ENCODE measurements around the gene OR7C2.

The OR7C2 gene

DNA sequence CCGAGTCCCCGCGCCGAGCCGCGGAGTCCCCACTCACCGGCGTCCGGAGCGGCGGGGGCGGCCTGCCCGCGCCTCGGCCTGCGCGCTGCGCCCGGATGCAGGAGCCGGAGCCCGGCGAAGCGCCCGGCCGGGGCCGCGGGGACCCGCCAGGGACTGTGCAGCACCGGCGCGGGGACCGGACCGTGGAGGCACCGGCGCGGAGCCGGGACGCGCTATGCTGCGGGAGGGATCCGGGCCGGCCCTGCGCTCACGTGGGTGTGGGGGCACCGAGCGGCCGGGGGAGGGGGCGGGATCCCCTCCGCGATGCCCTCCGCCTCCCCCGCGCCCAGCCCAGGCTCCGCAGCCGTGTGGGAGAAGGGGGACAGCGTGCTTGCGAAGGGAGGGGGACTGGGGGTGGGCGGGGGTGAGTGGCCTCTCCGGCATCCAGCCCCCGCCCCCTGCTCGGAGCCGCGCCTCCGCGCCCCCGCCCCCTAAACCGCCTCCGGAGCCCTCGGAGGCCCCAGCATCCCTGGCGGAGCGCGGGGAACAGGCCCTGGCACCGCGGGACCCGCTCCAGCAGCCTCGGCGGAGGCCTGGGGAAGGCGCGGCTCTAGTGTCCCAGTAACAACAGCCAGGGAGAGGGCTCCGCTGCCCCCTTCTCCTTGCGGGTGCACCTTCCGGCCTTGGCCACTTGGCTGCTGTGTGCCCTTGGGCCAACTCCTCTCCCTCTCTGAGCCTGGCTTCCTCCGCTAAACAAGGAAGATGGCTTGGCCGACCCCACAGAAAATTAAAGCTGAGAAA lies 38.4 kb downstream of the OR7C2 start, which contains the start of gene SLC1A6:
Gene SLC1A6 (minus strand): TSS at position 389 of the 780 bp plus-strand sequence. CDS start 6,954 bp downstream, outside the sequence.
- DNase-seq (ENCODE audit: low read depth), result no peak

DNA sequence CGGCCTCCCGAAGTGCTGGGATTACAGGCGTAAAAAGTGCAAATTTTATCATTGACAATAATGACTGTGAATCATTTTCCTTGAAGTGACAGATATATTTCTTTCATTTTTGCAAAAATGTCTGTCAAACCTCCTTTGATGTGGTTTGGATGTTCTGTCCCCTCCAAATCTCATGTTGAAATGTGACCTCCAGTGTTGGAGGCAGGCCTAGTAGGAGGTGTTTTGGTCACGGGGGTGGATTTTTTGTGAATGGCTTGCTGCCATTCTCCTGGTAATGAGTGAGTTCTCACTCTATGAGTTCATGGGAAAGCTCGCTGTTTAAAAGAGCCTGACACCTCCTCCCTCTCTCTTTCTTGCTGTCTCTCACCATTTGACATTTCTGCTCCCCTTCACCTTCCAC lies 43.8 kb downstream of the OR7C2 start:
- DNase-seq (ENCODE audit: low read depth), result no peak

Measured in ELR (cell line).